Stimulated activated CD4-positive, alpha-beta T cell treated with anti-CD3 and anti-CD28 coated beads, Interleukin-15, amount 100 ng/mL, for 24 hours (primary cell): ENCODE results near the gene SMG6.
A peak's percentile ranks its signal among the peaks of the same experiment; 100 is the strongest.

ENCODE experiments used
- DNase-seq: peaks from one replicate; pipeline ENCODE4 v3.0.0-alpha.2; 2020

Gene SMG6

GRCh38 chr17:2040942-2041560, 262.5 kb downstream of the SMG6 start:
- no peak for DNase-seq

GRCh38 chr17:2040219-2040827, 263.3 kb downstream of the SMG6 start:
- DNase-seq: no peak

- DNase-seq: no peak
Measured at GRCh38 chr17:2037155-2037554, 266.4 kb downstream of the SMG6 start.

- DNase-seq: no peak
Measured at GRCh38 chr17:2035541-2036488, 267.8 kb downstream of the SMG6 start.

GRCh38 chr17:2034806-2035540, 268.6 kb downstream of the SMG6 start:
- DNase-seq: no peak

GRCh38 chr17:2034157-2034556, 269.4 kb downstream of the SMG6 start:
- no peak for DNase-seq

- DNase-seq: no peak
Measured at GRCh38 chr17:2033153-2033552, 270.4 kb downstream of the SMG6 start.

GRCh38 chr17:2030779-2031163, 272.8 kb downstream of the SMG6 start:
- peak; percentile 73 for DNase-seq

- peak; percentile 92 for DNase-seq
Measured at GRCh38 chr17:2029911-2030778, 273.4 kb downstream of the SMG6 start, which contains the start of gene DPH1. Gene DPH1, plus strand, starts transcription at chr17:2030153. Its CDS starts 17 bp downstream, at chr17:2030170.

- DNase-seq: no peak
Measured at GRCh38 chr17:2028737-2029136, 274.8 kb downstream of the SMG6 start.

- no peak for DNase-seq
Measured at GRCh38 chr17:2028234-2028614, 275.4 kb downstream of the SMG6 start.

GRCh38 chr17:2027528-2028233, 275.9 kb downstream of the SMG6 start:
- no peak for DNase-seq

GRCh38 chr17:2025622-2026309, 277.8 kb downstream of the SMG6 start:
- peak; percentile 55 for DNase-seq

GRCh38 chr17:2025220-2025621, 278.4 kb downstream of the SMG6 start, which contains the start of gene RTN4RL1:
Gene RTN4RL1, minus strand, starts transcription at chr17:2025334. Its CDS starts 469 bp downstream, at chr17:2024865.
- peak; percentile 79 for DNase-seq

- peak; percentile 31 for DNase-seq
Measured at GRCh38 chr17:2024572-2025219, 278.9 kb downstream of the SMG6 start.

GRCh38 chr17:2023692-2024571, 279.7 kb downstream of the SMG6 start:
- DNase-seq: peak; percentile 57

GRCh38 chr17:2023256-2023655, 280.3 kb downstream of the SMG6 start:
- DNase-seq: no peak

GRCh38 chr17:2022647-2023240, 280.8 kb downstream of the SMG6 start:
- DNase-seq: no peak

GRCh38 chr17:2020721-2021120, 282.9 kb downstream of the SMG6 start:
- DNase-seq: no peak
